ENCODE measurements around the gene MTARC2. TPM values are rescaled to one million over a fixed set of nuclear protein-coding genes. Genes with fewer than 3 reads are reported as not detected.
A peak's percentile ranks its signal among the peaks of the same experiment; 100 is the strongest.

Gene MTARC2
- polyA plus RNA-seq (ENCODE audit: low read depth in 6 of 6), result 10 to 100 TPM in 2 of 6 donors, 1 to 10 TPM in 4; 2.4 to 23.7 (median 4.0) TPM

DNA sequence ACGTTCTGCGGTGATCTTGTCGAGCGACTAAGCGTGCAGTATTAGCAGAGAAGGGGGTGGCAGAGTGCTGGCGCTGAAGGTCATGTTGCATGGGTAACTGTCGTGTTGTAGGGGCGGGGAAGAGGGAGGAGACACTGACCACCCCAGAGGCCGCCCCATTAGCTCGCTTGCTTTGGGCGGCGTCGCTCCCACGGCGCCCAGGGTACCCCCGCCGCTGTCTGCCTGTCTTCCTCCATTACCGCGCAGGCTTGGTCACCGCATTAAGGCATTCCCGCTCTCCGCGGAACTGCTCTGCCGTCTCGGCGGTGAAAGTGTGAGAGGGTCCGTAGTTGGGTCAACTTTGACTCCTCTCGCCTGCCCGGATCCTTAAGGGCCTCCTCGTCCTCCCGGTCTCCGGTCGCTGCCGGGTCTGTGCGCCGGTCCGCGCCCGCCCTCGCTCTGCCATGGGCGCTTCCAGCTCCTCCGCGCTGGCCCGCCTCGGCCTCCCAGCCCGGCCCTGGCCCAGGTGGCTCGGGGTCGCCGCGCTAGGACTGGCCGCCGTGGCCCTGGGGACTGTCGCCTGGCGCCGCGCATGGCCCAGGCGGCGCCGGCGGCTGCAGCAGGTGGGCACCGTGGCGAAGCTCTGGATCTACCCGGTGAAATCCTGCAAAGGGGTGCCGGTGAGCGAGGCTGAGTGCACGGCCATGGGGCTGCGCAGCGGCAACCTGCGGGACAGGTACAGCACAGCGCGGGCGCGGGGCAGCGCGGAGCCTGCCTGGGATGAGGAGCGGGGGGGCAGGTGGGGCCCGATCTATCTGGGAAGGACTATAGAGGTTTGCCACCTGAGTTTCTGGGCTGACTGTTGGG is at the start of gene MTARC2:
TSS of gene MTARC2 (plus strand) at position 234 of the 846 bp plus-strand sequence. CDS start at position 444, 210 bp downstream.
- Mint-ChIP-seq H3K36me3 (no peaks in the 10 kb centered on the region), H3K27me3 (peaks cover 57 to 69% (median 63%) of the 10 kb centered on the region in 3 donors), H3K27ac (peak within 1 kb of the TSS in 2 of 6 donors; percentile 27 to 53), H3K4me1 (peaks cover 4 to 29% (median 6%) of the 10 kb centered on the region in 3 donors), H3K9me3 (no peaks in the 10 kb centered on the region), H3K4me3 (peak within 1 kb of the TSS; percentile 75 to 93 (median 80))
- ATAC-seq (ENCODE audit: low read depth in 2 of 2), result peak; percentile 69
- no peak for DNase-seq

DNA sequence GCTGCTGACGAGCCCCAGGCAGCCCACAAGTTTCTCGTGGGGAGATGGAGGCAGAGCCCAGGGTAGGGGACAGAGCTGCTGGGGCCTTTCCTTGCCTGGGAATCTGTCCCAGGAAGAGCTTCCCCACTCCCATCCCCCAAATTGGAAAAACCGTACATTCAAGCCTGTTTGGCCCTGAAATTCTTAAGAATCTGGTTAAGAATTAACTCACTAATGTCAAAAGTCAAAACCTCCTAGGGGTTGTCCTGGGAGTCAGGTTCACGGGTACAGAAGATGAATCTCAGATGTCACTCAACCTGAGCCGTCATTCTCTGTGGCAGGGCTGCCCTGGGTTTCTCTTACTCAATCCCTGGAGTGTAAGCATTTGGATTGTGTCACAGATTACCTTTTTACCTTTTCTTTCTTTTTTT is 49.5 kb upstream of the MTARC2 start:
- Mint-ChIP-seq H3K4me1 (peaks cover 0 to 34% (median 4%) of the 10 kb centered on the region in 3 donors), H3K4me3 (no peak overlapping the region), H3K9me3 (peaks cover 0 to 2% (median 0%) of the 10 kb centered on the region in 7 donors), H3K27me3 (peaks cover 0 to 3% (median 0%) of the 10 kb centered on the region in 3 donors), H3K27ac (peak overlapping the region in 2 of 6 donors; percentile 22 to 53), H3K36me3 (no peaks in the 10 kb centered on the region)
- ATAC-seq (ENCODE audit: low read depth in 2 of 2), result no peak
- DNase-seq, result no peak

DNA sequence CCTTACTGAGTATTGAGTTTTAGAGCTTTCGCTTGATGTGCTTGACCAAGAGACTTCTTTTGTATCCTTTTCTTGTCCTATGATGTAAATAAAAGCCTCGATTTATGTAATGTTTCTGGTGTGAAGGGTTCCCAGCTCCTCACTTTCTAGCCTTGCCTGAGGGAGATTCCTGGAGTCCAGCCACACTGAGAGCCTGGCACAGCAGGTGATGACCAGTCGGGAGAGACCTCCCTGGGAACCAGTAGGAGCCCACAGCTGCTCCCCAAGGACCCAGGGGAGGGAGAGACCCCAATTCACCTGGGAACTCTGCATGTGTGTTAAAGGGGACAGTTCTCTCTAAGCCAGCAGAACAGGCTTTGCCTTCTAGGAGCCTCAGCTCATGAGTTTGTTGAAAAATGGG is 49.1 kb upstream of the MTARC2 start:
- H3K4me1 Mint-ChIP-seq, result peaks cover 0 to 32% (median 4%) of the 10 kb centered on the region in 3 donors
- peaks cover 0 to 4% (median 0%) of the 10 kb centered on the region in 3 donors for H3K27me3 Mint-ChIP-seq
- H3K9me3 Mint-ChIP-seq, result peaks cover 0 to 2% (median 0%) of the 10 kb centered on the region in 7 donors
- ATAC-seq (ENCODE audit: low read depth in 2 of 2) (no peak), DNase-seq (no peak)
- peak overlapping the region in 3 of 6 donors; percentile 16 to 53 (median 34) for H3K27ac Mint-ChIP-seq
- no peaks in the 10 kb centered on the region for H3K36me3 Mint-ChIP-seq
- H3K4me3 Mint-ChIP-seq, result no peak overlapping the region

DNA sequence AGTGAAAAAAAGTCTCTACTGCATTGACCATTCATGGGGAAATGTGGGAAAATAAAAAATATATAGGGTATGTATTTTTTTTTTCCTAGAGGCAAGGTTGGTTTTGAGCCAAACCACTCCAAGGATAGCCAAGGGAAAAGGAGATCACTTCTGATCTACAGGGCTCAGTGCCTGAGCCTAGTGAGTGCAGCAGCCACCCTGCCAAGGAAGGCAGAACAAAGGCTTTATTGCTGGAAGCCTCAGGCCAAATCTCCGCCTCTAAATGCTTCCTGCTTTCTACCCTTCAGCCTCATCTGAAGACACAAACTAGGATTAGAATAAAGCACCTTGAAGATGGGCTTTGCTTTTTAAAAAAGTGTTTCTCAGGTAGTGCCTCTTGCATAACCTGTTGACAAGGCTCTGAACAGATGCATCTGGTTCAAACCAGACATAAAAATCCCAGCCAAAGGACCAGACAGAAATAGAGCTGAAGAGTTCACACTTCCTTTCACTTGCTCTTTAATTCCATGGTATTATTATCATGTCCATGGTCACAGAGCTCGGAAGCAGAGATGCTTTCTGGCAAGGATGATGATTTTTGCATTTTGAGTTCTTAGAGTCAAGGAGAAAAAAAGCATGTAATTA is 47.5 kb upstream of the MTARC2 start:
- Mint-ChIP-seq H3K4me1 (peaks cover 0 to 37% (median 4%) of the 10 kb centered on the region in 3 donors), H3K27ac (no peak overlapping the region), H3K27me3 (peaks cover 0 to 6% (median 4%) of the 10 kb centered on the region in 3 donors), H3K4me3 (no peak overlapping the region), H3K36me3 (no peaks in the 10 kb centered on the region), H3K9me3 (peaks cover 0 to 4% (median 0%) of the 10 kb centered on the region in 7 donors)
- no peak for ATAC-seq (ENCODE audit: low read depth in 2 of 2)
- no peak for DNase-seq

DNA sequence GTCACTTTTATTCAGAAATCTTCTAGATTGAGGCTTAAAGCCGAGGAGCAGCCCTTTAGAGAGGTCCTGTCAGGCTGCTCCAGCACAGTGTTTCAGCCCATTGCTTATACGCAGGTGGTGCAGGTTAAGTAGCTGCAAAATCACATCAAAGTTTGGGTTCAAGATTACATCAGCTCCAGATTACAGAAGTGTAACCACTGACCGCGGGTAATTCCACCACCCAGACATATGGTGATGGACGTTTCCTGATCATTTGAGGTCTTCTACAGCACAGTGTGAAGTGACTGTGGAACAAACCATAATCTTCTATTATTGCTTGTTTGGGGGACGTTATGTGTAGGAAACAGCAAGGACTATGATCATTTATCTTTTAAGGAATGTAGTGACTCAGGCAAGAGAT is 46.1 kb upstream of the MTARC2 start:
- H3K4me1 Mint-ChIP-seq, result peaks cover 0 to 48% (median 4%) of the 10 kb centered on the region in 3 donors
- H3K9me3 Mint-ChIP-seq, result peaks cover 0 to 4% (median 0%) of the 10 kb centered on the region in 7 donors
- DNase-seq (no peak), ATAC-seq (ENCODE audit: low read depth in 2 of 2) (peak in 1 of 2 donors; percentile 12)
- no peaks in the 10 kb centered on the region for H3K36me3 Mint-ChIP-seq
- H3K4me3 Mint-ChIP-seq, result no peak overlapping the region
- peaks cover 0 to 6% (median 4%) of the 10 kb centered on the region in 3 donors for H3K27me3 Mint-ChIP-seq
- no peak overlapping the region for H3K27ac Mint-ChIP-seq

DNA sequence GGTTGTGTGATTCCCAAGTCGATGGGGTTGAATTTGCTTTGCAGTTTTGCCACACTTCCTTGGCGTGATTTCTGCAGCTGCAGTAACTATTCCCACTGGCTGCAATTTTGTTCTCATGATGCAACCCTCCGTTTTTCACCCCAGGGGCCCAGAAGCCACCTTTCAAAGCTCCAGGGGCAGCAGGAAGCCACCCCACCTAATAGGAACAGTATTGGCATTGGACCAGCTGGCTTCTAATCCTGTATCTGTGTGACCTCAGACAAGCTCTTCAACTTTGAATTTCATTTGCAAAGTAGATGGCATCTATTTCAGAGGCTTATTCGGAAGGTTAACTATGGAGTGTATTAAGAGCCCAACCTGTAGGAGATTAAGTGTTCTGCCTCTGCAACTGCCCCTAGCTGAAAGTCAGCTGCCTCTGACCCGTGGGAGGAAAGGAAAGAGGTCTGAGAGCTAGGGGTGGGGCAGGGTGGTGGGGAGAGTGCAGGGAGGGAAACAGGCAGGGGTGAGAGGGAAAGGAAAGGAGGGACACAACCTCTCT is 45.3 kb upstream of the MTARC2 start:
- no peaks in the 10 kb centered on the region for H3K36me3 Mint-ChIP-seq
- ATAC-seq (ENCODE audit: low read depth in 2 of 2) (no peak), DNase-seq (no peak)
- peaks cover 0 to 6% (median 4%) of the 10 kb centered on the region in 3 donors for H3K27me3 Mint-ChIP-seq
- peak overlapping the region in 2 of 6 donors; percentile 8 to 66 for H3K27ac Mint-ChIP-seq
- H3K9me3 Mint-ChIP-seq, result peaks cover 0 to 4% (median 0%) of the 10 kb centered on the region in 7 donors
- H3K4me3 Mint-ChIP-seq, result no peak overlapping the region
- H3K4me1 Mint-ChIP-seq, result peaks cover 0 to 55% (median 0%) of the 10 kb centered on the region in 3 donors

DNA sequence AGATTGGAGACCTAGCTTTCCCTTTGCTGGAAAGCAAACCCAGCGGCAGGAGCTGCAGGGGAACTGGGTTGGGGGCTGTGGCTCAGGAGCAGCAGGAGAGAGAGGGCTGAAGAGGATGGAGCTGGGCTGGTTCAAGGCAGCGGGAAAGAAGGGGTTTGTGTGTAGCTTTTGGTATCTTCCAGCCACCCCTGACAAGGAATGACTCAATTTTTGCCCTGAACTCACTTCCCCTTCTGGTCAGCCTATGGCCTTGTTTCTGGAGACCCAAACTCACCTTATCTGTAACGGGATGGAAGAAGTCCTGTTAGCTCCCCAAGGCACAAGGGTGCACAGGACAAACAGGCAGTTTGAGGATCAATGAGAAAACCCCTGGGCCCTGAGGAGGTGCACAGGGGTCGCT is 44.8 kb upstream of the MTARC2 start:
- ATAC-seq (ENCODE audit: low read depth in 2 of 2) (no peak), DNase-seq (no peak)
- Mint-ChIP-seq H3K4me1 (peaks cover 2 to 60% (median 3%) of the 10 kb centered on the region in 3 donors), H3K27ac (peak overlapping the region in 2 of 6 donors; percentile 27 to 66), H3K4me3 (no peak overlapping the region), H3K9me3 (peaks cover 0 to 4% (median 0%) of the 10 kb centered on the region in 7 donors), H3K36me3 (no peaks in the 10 kb centered on the region), H3K27me3 (peaks cover 0 to 6% (median 4%) of the 10 kb centered on the region in 3 donors)

DNA sequence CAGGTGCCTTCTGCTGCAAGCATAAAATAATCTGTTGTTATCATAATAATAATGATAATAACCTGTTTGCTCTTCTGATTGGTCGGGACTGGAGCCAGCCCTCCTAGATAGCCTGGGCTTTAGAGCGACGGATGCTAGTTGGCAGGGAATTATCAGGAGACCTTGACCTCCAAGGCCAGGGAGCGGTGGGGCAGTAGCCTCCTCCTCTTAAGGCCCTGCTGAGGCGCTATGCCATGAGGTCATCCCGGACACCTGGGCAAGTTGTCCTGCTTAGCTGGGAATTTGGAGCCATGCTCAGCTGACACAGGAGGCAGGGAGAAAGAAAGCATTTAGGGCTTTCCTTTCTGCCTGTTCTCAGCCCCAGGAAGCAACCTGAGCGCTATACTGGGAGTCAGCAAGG is 42.3 kb upstream of the MTARC2 start:
- peaks cover 21 to 81% (median 23%) of the 10 kb centered on the region in 3 donors for H3K4me1 Mint-ChIP-seq
- no peak overlapping the region for H3K27ac Mint-ChIP-seq
- H3K36me3 Mint-ChIP-seq, result no peaks in the 10 kb centered on the region
- H3K4me3 Mint-ChIP-seq, result peak overlapping the region in 1 of 8 donors; percentile 29
- peaks cover 0 to 2% (median 0%) of the 10 kb centered on the region in 7 donors for H3K9me3 Mint-ChIP-seq
- H3K27me3 Mint-ChIP-seq, result peaks cover 0 to 6% (median 4%) of the 10 kb centered on the region in 3 donors
- ATAC-seq (ENCODE audit: low read depth in 2 of 2), result no peak
- DNase-seq, result no peak

DNA sequence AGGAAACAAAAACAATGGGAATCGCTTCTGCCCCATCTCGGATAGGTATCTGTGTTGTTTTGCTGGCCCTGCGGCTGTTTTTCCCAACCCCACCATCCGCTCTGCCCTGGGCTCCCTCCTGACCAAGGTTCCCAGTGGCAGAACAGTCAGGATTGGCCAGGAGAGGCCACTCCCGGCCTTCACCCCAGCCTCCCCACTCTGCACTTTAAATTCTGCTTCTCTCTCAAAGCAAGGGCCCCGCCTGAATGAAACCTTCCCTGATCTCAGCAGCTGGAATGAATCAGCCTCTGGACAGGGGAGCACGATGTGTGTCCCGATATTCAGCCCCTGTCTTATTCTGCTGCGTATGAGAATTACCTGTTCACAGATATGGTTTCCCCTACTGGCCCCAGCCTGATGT is 41.6 kb upstream of the MTARC2 start:
- H3K4me1 Mint-ChIP-seq, result peaks cover 27 to 82% (median 30%) of the 10 kb centered on the region in 3 donors
- H3K36me3 Mint-ChIP-seq, result no peaks in the 10 kb centered on the region
- H3K9me3 Mint-ChIP-seq, result peaks cover 0 to 2% (median 0%) of the 10 kb centered on the region in 7 donors
- no peak overlapping the region for H3K4me3 Mint-ChIP-seq
- peaks cover 0 to 6% (median 4%) of the 10 kb centered on the region in 3 donors for H3K27me3 Mint-ChIP-seq
- no peak overlapping the region for H3K27ac Mint-ChIP-seq
- ATAC-seq (ENCODE audit: low read depth in 2 of 2) (no peak), DNase-seq (no peak)

DNA sequence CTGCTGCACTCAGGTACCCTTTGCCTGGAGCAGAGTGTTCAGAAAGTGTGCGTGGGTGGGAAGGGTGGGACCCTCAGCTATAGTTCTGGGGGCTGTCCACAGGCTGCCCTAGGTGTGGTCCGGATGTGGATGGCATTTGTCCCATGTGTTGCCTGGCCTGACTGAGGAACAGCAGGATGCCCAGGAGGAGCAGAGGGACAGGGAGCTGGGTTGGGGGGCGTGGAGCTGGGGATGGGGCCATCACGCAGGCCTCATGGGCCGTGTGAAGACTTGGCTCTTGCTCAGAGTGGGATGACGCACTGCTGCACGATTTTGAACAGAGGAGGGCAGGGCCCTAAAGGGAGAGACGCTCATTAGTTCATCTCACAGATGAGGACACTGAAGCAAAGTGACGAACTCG is 41.0 kb upstream of the MTARC2 start:
- peaks cover 0 to 6% (median 4%) of the 10 kb centered on the region in 3 donors for H3K27me3 Mint-ChIP-seq
- no peaks in the 10 kb centered on the region for H3K36me3 Mint-ChIP-seq
- H3K4me1 Mint-ChIP-seq, result peaks cover 30 to 82% (median 34%) of the 10 kb centered on the region in 3 donors
- no peak overlapping the region for H3K4me3 Mint-ChIP-seq
- no peak overlapping the region for H3K27ac Mint-ChIP-seq
- no peak for ATAC-seq (ENCODE audit: low read depth in 2 of 2)
- DNase-seq, result no peak
- peaks cover 0 to 2% (median 0%) of the 10 kb centered on the region in 7 donors for H3K9me3 Mint-ChIP-seq

DNA sequence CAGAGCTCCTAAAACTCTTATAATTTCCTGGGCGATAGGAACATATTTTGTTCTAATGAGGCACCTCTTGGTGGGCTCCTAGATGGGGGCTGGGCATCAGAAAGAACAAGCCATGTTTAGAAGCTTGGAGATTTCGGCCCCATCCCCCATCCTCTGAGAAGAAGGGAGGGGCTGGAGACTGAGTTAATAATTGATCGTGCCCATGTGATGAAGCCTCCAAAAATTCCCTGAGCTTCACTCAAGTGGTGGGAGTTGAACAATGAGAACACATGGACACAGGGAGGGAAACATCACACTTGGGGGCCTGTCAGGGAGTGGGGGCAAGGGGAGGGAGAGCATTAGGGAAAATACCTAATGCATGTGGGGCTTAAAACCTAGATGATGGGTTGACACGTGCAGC is 39.9 kb upstream of the MTARC2 start:
- ATAC-seq (ENCODE audit: low read depth in 2 of 2) (no peak), DNase-seq (no peak)
- Mint-ChIP-seq H3K4me3 (peak overlapping the region in 2 of 8 donors; percentile 37 to 59), H3K36me3 (no peaks in the 10 kb centered on the region), H3K27ac (peak overlapping the region in 3 of 6 donors; percentile 20 to 85 (median 47)), H3K9me3 (peaks cover 0 to 2% (median 0%) of the 10 kb centered on the region in 7 donors), H3K4me1 (peaks cover 30 to 78% (median 34%) of the 10 kb centered on the region in 3 donors), H3K27me3 (peaks cover 0 to 6% (median 4%) of the 10 kb centered on the region in 3 donors)

DNA sequence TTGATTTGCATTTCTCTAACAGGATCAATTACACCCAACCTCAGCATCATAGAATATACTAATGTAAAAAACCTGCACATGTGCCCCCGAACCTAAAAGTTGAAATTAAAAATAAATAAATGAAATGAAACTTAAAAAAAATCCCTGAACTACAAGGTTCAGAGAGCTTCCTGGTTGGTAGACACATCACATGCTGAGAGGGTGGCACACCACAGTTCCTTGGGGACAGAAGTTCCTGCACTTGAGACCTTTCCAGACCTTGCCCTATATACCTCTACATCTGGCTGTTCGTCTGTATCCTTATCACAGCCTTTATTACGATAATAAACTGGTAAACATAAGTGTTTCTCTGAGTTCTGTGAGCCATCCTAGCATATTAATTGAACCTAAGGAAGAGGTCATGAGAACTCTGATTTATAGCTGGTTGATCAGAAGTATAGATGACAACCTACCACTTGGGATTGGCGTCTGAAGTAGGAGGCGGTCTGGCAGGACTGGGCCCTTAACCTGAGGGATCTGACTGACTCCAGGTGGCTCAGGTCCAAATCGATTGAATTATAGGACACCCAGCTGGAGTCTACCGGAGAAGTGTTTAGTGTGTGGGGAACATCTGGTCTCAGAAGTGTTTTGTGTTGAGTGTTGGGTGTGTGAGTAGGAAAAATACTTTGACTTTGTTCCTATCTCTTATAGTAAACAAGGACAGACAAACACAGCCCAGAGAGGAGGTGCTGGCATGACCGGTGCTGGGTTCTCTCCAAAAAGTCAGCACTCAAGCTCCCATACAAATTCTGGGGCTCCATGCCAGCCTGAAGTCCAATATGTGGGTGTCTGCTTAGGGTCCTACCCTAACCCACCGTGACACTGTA is 39.0 kb upstream of the MTARC2 start:
- Mint-ChIP-seq H3K27ac (peak overlapping the region in 5 of 6 donors; percentile 49 to 99 (median 79)), H3K4me1 (peaks cover 30 to 73% (median 34%) of the 10 kb centered on the region in 3 donors), H3K9me3 (peaks cover 0 to 6% (median under 1%) of the 10 kb centered on the region in 7 donors), H3K27me3 (peaks cover 0 to 6% (median 0%) of the 10 kb centered on the region in 3 donors), H3K36me3 (no peaks in the 10 kb centered on the region), H3K4me3 (peak overlapping the region in 6 of 8 donors; percentile 6 to 90 (median 59))
- DNase-seq (peak; percentile 46), ATAC-seq (ENCODE audit: low read depth in 2 of 2) (peak; percentile 70 to 75)

All from naive B cell (primary cell).